H9 (cell line): ENCODE results near the gene NFASC. TPM values are rescaled to one million over a fixed set of nuclear protein-coding genes. Genes with fewer than 3 reads are reported as not detected.

ENCODE experiments used
- DNase-seq: peaks from one replicate; pipeline ENCODE4 v3.0.0-alpha.2; 2017
- H2AFZ ChIP-seq: one replicate; pipeline ENCODE4 v1.6.1; 2013; ENCODE audit warnings: mild to moderate bottlenecking, low read length, control low read depth, moderate library complexity
- H2AK5ac ChIP-seq: 2 replicates; pipeline ENCODE4 v1.6.1; 2013; ENCODE audit warnings: low read length, control low read depth, mixed read lengths; ENCODE audit not compliant: insufficient read length
- H2BK120ac ChIP-seq: one replicate; pipeline ENCODE4 v1.6.1; 2013; ENCODE audit warnings: low read depth, mild to moderate bottlenecking, low read length, control low read depth, inconsistent platforms; ENCODE audit not compliant: poor library complexity, severe bottlenecking
- H2BK12ac ChIP-seq: 2 replicates; pipeline ENCODE4 v1.6.1; 2013; ENCODE audit warnings: low read length, control low read depth, mixed read lengths, low read depth; ENCODE audit not compliant: insufficient read length
- H2BK15ac ChIP-seq: 2 replicates; pipeline ENCODE4 v1.6.1; 2013; ENCODE audit warnings: low read depth, low read length, control low read depth
- H2BK20ac ChIP-seq: one replicate; pipeline ENCODE4 v1.6.1; 2013; ENCODE audit warnings: low read depth, mild to moderate bottlenecking, low read length, control low read depth, inconsistent platforms; ENCODE audit not compliant: poor library complexity, severe bottlenecking
- H2BK5ac ChIP-seq: 2 replicates; pipeline ENCODE4 v1.6.1; 2013; ENCODE audit warnings: low read length, control low read depth, mixed read lengths; ENCODE audit not compliant: insufficient read length
- H3K14ac ChIP-seq: 2 replicates; pipeline ENCODE4 v1.6.1; 2013; ENCODE audit warnings: low read length, control low read depth; ENCODE audit not compliant: insufficient read depth
- H3K18ac ChIP-seq: 2 replicates; pipeline ENCODE4 v1.6.1; 2013; ENCODE audit warnings: low read depth, mild to moderate bottlenecking, mixed read lengths, low read length, control low read depth; ENCODE audit not compliant: insufficient read length
- H3K23ac ChIP-seq: 2 replicates; pipeline ENCODE4 v1.6.1; 2013; ENCODE audit warnings: low read length, control low read depth, mixed read lengths, low read depth; ENCODE audit not compliant: insufficient read length
- H3K23me2 ChIP-seq: 2 replicates; pipeline ENCODE4 v1.6.1; 2013; ENCODE audit warnings: low read depth, mild to moderate bottlenecking, mixed read lengths, low read length, control low read depth; ENCODE audit not compliant: insufficient read length, poor library complexity, severe bottlenecking
- H3K27ac ChIP-seq: 2 replicates; pipeline ENCODE4 v1.5.1; 2013; ENCODE audit warnings: low read length, control low read depth, mixed read lengths, low read depth; ENCODE audit not compliant: insufficient read length
- H3K27me3 ChIP-seq: 2 replicates; pipeline ENCODE4 v1.6.1; 2013; ENCODE audit warnings: low read length, control low read depth, inconsistent platforms; ENCODE audit not compliant: insufficient read depth
- H3K4ac ChIP-seq: 2 replicates; pipeline ENCODE4 v1.6.1; 2013; ENCODE audit warnings: low read depth, mild to moderate bottlenecking, control low read depth, inconsistent platforms, low read length, moderate library complexity
- H3K4me1 ChIP-seq: 2 replicates; pipeline ENCODE4 v1.6.1; 2013; ENCODE audit warnings: low read length, control low read depth, inconsistent platforms; ENCODE audit not compliant: insufficient read depth
- H3K4me2 ChIP-seq: 2 replicates; pipeline ENCODE4 v1.6.1; 2013; ENCODE audit warnings: low read length, control low read depth, mixed read lengths; ENCODE audit not compliant: insufficient read length, insufficient read depth
- H3K56ac ChIP-seq: 2 replicates; pipeline ENCODE4 v1.6.1; 2013; ENCODE audit warnings: low read depth, mild to moderate bottlenecking, mixed read lengths, low read length, control low read depth; ENCODE audit not compliant: insufficient read length
- H3K79me1 ChIP-seq: 2 replicates; pipeline ENCODE4 v1.6.1; 2013; ENCODE audit warnings: low read depth, mild to moderate bottlenecking, moderate library complexity, low read length, control low read depth, inconsistent platforms; ENCODE audit not compliant: insufficient read depth, poor library complexity, severe bottlenecking
- H3K79me2 ChIP-seq: 2 replicates; pipeline ENCODE4 v1.6.1; 2013; ENCODE audit warnings: low read length, control low read depth, inconsistent platforms; ENCODE audit not compliant: insufficient read depth
- H3K9ac ChIP-seq: 2 replicates; pipeline ENCODE4 v1.6.1; 2013; ENCODE audit warnings: low read length, control low read depth, mixed read lengths; ENCODE audit not compliant: insufficient read length; ENCODE audit errors: extremely low read depth
- H3K9me3 ChIP-seq: one replicate; pipeline ENCODE4 v1.6.1; 2013; ENCODE audit warnings: low read depth, low read length, inconsistent platforms; ENCODE audit not compliant: control insufficient read depth
- H3T11ph ChIP-seq: one replicate; pipeline ENCODE4 v1.6.1; 2013; ENCODE audit warnings: mild to moderate bottlenecking, low read length, control low read depth, inconsistent platforms
- H4K20me1 ChIP-seq: one replicate; pipeline ENCODE4 v1.6.1; 2013; ENCODE audit not compliant: control insufficient read depth, insufficient read length, insufficient read depth
- H4K5ac ChIP-seq: 2 replicates; pipeline ENCODE4 v1.6.1; 2013; ENCODE audit warnings: low read depth, mild to moderate bottlenecking, mixed read lengths, low read length, control low read depth; ENCODE audit not compliant: insufficient read length
- H4K8ac ChIP-seq: replicated peaks from 2 replicates; pipeline ENCODE4 v1.6.1; 2013; ENCODE audit warnings: low read length, control low read depth, mixed read lengths, low read depth; ENCODE audit not compliant: insufficient read length
- H4K91ac ChIP-seq: 2 replicates; pipeline ENCODE4 v1.6.1; 2013; ENCODE audit warnings: low read depth, mild to moderate bottlenecking, moderate library complexity, mixed read lengths, low read length, control low read depth; ENCODE audit not compliant: insufficient read length
- H3K27ac Mint-ChIP-seq, 3 experiments: 2 replicates in 2 of 3; 3 replicates in 1 of 3; pipeline ENCODE4 v1.8.0; 2020 to 2021; ENCODE audit warnings: mixed read lengths in 3 of 3, mild to moderate bottlenecking in 1 of 3, moderate library complexity in 1 of 3
- H3K27me3 Mint-ChIP-seq: 2 replicates; pipeline ENCODE4 v1.8.0; 2021; ENCODE audit warnings: low read depth, mild to moderate bottlenecking, moderate library complexity, mixed read lengths
- H3K36me3 Mint-ChIP-seq, 3 experiments: 2 replicates in 2 of 3; 3 replicates in 1 of 3; pipeline ENCODE4 v1.8.0; 2020 to 2021; ENCODE audit warnings: low read depth in 3 of 3, mixed read lengths in 3 of 3; ENCODE audit not compliant: insufficient read depth in 1 of 3
- H3K4me1 Mint-ChIP-seq, 2 experiments: 2 replicates each; pipeline ENCODE4 v1.8.0; 2020; ENCODE audit warnings: mixed read lengths in 2 of 2
- H3K4me3 Mint-ChIP-seq, 2 experiments: 2 replicates in 1 of 2; 3 replicates in 1 of 2; pipeline ENCODE4 v1.8.0; 2020 to 2021; ENCODE audit warnings: mild to moderate bottlenecking in 2 of 2, mixed read lengths in 2 of 2, moderate library complexity in 1 of 2
- H3K9me3 Mint-ChIP-seq, 2 experiments: 2 replicates in 1 of 2; 3 replicates in 1 of 2; pipeline ENCODE4 v1.8.0; 2020; ENCODE audit warnings: mild to moderate bottlenecking in 2 of 2, mixed read lengths in 2 of 2, moderate library complexity in 1 of 2
- WGBS: extraction: QIAGEN DNeasy Blood & Tissue Kit; methylation state at CpG from one replicate; pipeline ENCODE4 v1.1.7; 2013; ENCODE audit warnings: missing lambda C conversion rate, low lambda C conversion rate, mixed read lengths; ENCODE audit not compliant: insufficient read length; ENCODE audit errors: extremely low coverage; 5-methylcytosine and 5-hydroxymethylcytosine counted together
- total RNA-seq: library from RNA; stranded (reverse); gene quantifications from 2 replicates; pipeline ENCODE4 v1.2.1, GENCODE V29; 2021
- TF ChIP-seq, protein P1 (sequence below): fragments of 200-600 bp; sonication (generic); conservative IDR thresholded peaks from 3 replicates; pipeline ENCODE4 v1.8.0; 2021; ENCODE audit warnings: antibody characterized with exemption, mild to moderate bottlenecking

Gene NFASC
- total RNA-seq, 1 experiment from 2014 or later: 5.0 TPM

DNA sequence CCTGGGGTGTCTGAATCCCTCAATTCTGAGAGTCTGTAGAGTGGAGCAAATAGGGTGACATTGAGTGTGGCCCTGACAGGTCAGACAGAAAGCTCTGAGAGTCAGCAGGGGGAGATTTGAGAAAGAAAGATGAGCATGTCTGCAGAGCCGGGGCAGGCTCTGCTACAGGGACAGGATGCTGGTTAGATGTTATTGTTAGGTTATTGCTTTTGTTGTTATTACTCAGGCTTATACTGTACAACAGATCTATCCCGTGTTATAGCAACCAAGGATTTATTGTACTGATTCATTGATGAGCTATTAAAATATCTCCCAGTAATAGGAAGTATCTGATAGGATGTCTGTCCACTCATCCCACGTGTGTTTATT lies 59.5 kb downstream of the NFASC start:
- H3K36me3 Mint-ChIP-seq: no peaks in the 10 kb centered on the region

More for the DNA sequence above, 59.5 kb downstream of the NFASC start:
- H3K14ac ChIP-seq: no peak overlapping the region
- Mint-ChIP-seq H3K4me1 (peaks cover 7 to 8% of the 10 kb centered on the region in 2 experiments), H3K4me3 (no peak overlapping the region), H3K27me3 (no peaks in the 10 kb centered on the region), H3K9me3 (no peaks in the 10 kb centered on the region), H3K27ac (no peak overlapping the region)
- H3K79me2 ChIP-seq: no peaks in the 10 kb centered on the region
- no peak for DNase-seq
- H4K8ac ChIP-seq: no peak overlapping the region
- H4K20me1 ChIP-seq: peaks cover 3% of the 10 kb centered on the region
- WGBS: no CpG with 5 or more reads among the region's 3 CpGs
- H3K9me3 ChIP-seq: no peaks in the 10 kb centered on the region
- no peaks in the 10 kb centered on the region for H3K23me2 ChIP-seq
- H2BK15ac ChIP-seq: no peak overlapping the region
- H3K79me1 ChIP-seq: no peaks in the 10 kb centered on the region
- H3T11ph ChIP-seq: no peak overlapping the region
- no peak overlapping the region for H2BK12ac ChIP-seq
- H3K18ac ChIP-seq: no peak overlapping the region
- H3K4ac ChIP-seq: no peak overlapping the region
- no peak overlapping the region for H2BK5ac ChIP-seq
- no peak overlapping the region for H2AFZ ChIP-seq
- H3K4me1 ChIP-seq: peaks cover 14% of the 10 kb centered on the region; the same call in 1 of the 2 replicates
- no peak overlapping the region for H3K9ac ChIP-seq
- no peak overlapping the region for H2AK5ac ChIP-seq
- H3K27ac ChIP-seq: no peak overlapping the region
- TF ChIP-seq, protein P1, sequence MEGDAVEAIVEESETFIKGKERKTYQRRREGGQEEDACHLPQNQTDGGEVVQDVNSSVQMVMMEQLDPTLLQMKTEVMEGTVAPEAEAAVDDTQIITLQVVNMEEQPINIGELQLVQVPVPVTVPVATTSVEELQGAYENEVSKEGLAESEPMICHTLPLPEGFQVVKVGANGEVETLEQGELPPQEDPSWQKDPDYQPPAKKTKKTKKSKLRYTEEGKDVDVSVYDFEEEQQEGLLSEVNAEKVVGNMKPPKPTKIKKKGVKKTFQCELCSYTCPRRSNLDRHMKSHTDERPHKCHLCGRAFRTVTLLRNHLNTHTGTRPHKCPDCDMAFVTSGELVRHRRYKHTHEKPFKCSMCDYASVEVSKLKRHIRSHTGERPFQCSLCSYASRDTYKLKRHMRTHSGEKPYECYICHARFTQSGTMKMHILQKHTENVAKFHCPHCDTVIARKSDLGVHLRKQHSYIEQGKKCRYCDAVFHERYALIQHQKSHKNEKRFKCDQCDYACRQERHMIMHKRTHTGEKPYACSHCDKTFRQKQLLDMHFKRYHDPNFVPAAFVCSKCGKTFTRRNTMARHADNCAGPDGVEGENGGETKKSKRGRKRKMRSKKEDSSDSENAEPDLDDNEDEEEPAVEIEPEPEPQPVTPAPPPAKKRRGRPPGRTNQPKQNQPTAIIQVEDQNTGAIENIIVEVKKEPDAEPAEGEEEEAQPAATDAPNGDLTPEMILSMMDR: no peak
- no peak overlapping the region for H4K5ac ChIP-seq
- no peaks in the 10 kb centered on the region for H3K27me3 ChIP-seq
- no peak overlapping the region for H4K91ac ChIP-seq
- no peak overlapping the region for H2BK120ac ChIP-seq
- no peak overlapping the region for H3K56ac ChIP-seq
- H3K4me2 ChIP-seq: no peak overlapping the region
- no peak overlapping the region for H2BK20ac ChIP-seq
- H3K23ac ChIP-seq: no peak overlapping the region
